PFSK-1 (cell line): Measurements from ENCODE around the gene EFR3B.

Source experiments
- POLR2AphosphoS5 ChIP-seq: IDR thresholded peaks from 2 replicates; pipeline ENCODE4 v1.6.1; 2012; ENCODE audit warnings: low read depth, mild to moderate bottlenecking, control low read depth, low read length, moderate library complexity
- TF ChIP-seq, protein P1 (sequence below), 2 experiments: IDR thresholded peaks; 2 replicates each; pipeline versions ENCODE4 v1.6.1 to v1.8.0; 2011 to 2012; ENCODE audit warnings: low read depth in 2 of 2, low read length in 2 of 2, control low read depth in 1 of 2, inconsistent platforms in 1 of 2, mild to moderate bottlenecking in 1 of 2, moderate library complexity in 1 of 2; ENCODE audit not compliant: insufficient read depth in 1 of 2

DNA sequence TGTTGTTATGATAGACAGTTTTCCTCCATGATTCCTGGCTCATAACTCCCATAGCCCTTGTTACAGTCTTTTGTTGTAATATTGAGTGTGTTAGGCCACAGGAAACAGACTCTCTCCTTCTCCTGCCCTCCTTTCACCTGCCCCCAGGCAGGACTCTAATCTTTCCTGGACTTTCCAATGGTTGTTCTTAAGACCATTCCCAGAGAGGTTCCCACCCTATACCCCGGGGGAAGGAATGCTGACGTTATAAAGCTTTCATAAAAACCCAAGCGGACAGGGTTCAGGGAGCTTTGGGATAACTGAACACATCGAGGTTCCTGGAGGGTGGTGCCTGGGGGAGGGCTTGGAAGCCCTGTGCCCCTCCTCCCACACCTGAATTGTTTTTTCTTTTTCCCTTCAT is 2.8 kb upstream of the EFR3B start:
- TF ChIP-seq, protein P1, sequence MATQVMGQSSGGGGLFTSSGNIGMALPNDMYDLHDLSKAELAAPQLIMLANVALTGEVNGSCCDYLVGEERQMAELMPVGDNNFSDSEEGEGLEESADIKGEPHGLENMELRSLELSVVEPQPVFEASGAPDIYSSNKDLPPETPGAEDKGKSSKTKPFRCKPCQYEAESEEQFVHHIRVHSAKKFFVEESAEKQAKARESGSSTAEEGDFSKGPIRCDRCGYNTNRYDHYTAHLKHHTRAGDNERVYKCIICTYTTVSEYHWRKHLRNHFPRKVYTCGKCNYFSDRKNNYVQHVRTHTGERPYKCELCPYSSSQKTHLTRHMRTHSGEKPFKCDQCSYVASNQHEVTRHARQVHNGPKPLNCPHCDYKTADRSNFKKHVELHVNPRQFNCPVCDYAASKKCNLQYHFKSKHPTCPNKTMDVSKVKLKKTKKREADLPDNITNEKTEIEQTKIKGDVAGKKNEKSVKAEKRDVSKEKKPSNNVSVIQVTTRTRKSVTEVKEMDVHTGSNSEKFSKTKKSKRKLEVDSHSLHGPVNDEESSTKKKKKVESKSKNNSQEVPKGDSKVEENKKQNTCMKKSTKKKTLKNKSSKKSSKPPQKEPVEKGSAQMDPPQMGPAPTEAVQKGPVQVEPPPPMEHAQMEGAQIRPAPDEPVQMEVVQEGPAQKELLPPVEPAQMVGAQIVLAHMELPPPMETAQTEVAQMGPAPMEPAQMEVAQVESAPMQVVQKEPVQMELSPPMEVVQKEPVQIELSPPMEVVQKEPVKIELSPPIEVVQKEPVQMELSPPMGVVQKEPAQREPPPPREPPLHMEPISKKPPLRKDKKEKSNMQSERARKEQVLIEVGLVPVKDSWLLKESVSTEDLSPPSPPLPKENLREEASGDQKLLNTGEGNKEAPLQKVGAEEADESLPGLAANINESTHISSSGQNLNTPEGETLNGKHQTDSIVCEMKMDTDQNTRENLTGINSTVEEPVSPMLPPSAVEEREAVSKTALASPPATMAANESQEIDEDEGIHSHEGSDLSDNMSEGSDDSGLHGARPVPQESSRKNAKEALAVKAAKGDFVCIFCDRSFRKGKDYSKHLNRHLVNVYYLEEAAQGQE (IDR thresholded peaks at IDR 0.05; ENCODE audit: insufficient read depth in 1 of 2, low read depth in 2 of 2, low read length in 2 of 2), result no peak
- TF ChIP-seq POLR2AphosphoS5, result no peak
